Stimulated activated CD4-positive, alpha-beta T cell treated with anti-CD3 and anti-CD28 coated beads, TNF-alpha, amount 100 ng/mL, for 24 hours (primary cell): Measurements from ENCODE around the gene LRCH4.

Source experiments
- DNase-seq, 3 experiments: peaks; one replicate each; pipeline ENCODE4 v3.0.0-alpha.2; 2020; ENCODE audit warnings: low read depth in 3 of 3

LRCH4 gene

DNA sequence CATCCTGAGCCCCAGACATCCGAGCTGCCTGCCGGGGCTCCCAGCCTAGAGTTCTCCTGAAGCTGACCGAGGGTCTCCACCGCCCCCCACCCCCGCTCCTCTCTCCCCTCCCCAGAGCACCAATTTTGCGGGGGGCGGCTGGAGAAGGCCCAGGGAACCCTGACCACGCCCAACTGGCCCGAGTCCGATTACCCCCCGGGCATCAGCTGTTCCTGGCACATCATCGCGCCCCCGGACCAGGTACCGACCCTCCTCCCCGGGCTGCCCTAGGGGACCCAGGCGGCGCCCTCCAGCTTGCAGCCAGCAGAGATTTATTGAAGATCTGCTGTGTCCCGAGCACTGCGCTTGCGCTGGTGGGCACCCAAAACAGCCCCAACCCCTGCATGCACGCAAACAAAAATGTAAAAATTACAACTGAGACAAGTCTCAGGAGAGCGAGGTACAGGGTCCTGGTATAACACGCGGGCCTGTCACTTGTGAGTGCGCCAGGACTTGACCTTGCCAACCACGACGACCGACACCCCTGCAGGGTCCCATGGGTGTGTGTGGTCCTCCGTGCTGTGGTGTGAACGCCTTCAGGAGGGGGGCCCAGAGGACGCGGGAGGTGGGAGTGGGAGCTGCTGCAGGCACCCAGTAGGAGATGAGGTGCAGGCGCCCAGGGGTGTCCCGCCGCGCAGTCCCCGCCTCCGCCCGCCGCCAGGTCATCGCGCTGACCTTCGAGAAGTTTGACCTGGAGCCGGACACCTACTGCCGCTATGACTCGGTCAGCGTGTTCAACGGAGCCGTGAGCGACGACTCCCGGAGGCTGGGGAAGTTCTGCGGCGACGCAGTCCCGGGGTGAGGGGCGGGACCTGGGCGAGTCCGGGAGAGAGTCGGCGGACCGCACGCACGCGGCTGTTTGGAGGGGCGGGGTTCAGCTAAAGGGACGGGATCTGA is 19.3 kb upstream of the LRCH4 start:
- peak in 1 of 3 experiments; percentile 52 for DNase-seq

DNA sequence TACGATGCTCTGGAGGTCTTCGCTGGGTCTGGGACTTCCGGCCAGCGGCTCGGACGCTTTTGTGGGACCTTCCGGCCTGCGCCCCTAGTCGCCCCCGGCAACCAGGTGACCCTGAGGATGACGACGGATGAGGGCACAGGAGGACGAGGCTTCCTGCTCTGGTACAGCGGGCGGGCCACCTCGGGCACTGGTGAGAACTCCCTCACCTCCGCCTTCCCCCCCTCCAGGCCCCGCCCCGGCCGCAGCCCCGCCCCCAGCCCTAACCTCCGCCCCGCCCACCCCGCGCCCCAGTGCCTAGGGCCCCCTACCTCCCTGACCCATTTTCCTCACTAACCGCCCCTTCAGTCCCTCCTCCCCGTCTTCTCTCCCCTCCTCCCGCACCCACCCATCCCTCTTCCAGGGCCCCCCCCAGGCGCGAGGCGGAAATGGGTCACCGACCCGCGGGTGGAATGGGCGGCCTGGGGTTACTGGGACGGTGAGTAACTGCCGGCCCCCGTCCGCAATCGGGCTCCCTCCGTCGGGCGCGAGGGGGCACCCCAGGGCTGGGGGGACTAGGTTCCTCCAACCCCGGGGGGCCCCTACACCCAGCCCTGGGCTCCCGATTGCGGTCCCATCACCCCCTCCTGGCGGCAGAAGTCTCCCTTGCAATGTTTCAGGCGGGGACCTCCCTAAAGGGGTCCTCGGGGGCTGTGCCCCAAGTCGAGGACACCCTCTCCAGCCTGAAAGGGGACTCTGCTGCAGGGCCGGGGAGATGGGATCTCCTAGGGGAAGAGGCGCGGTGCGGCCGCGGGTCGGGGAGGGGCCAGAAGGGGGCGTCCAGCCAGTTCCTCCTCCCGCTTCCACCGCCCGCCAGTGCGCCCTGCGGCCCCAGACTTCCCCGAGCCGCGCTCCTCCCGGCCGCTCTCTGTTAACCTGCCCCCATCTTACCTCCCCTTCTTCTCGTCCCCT is 18.4 kb upstream of the LRCH4 start:
- peak in 2 of 3 experiments; percentile 36 to 76 for DNase-seq

DNA sequence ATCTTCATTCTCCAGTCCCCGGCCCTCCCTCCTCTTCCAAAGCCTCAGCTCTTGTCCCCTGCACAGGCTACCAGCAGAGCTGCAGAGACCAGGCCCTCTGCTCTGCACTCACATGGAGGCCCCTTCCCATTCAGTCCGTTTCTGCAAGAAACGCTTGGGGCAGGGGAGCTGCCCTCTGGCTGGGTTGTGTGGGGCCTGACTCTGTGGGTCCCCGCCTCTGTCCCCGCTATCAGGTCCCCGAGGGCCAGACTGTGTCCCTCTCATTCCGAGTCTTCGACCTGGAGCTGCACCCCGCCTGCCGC is 17.7 kb upstream of the LRCH4 start:
- no peak for DNase-seq

DNA sequence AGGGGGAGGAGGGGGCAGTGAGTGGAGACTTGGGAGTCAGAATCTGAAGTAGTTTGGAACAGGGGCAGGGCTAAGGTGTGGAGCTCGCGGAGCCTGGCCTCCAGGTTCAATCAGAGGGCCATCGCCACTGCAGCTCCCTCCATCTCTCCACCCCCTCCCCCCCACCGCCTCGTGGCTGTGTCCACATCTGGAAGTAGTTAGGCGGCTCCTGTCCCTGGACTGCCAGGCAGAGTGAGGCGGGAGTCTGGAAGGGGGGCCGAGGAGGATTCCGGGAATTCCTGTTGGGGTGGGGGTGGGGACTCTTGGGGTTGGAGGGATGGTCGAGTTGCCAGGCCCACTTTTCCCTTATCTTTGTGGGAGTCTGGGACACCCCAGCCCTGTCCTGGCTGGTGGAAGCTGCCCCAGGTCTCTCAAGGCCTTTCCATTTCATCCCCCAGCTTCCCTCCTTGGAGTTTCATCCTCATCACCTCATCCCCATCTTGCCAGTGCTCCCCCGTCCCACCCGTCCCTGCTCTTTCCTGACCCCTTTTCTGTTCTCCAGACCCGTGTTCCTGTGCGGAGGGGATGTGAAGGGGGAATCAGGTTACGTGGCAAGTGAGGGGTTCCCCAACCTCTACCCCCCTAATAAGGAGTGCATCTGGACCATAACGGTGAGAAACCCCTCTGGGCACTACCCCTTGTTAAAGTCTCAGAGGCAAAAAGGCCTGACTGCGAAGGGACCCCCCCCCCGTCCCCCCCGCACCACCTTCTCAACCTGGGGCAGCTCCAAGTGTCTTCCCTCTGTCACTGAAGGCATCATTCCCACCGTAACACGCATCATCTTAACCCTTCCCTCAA is 17.2 kb upstream of the LRCH4 start:
- DNase-seq = no peak

DNA sequence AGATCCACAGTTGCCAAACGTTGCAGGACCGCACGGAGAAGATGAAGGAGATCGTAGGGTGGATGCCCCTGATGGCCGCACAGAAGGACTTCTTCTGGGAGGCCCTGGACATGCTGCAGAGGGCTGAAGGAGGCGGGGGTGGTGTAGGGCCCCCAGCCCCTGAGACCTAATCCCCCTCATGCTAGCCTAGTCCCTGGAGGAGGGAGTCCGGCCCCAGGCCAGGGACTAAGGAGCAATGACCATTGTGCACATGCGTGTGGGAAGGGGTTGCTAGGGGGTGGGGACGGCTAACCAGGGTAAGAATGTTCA is 14.8 kb upstream of the LRCH4 start:
- no peak for DNase-seq

DNA sequence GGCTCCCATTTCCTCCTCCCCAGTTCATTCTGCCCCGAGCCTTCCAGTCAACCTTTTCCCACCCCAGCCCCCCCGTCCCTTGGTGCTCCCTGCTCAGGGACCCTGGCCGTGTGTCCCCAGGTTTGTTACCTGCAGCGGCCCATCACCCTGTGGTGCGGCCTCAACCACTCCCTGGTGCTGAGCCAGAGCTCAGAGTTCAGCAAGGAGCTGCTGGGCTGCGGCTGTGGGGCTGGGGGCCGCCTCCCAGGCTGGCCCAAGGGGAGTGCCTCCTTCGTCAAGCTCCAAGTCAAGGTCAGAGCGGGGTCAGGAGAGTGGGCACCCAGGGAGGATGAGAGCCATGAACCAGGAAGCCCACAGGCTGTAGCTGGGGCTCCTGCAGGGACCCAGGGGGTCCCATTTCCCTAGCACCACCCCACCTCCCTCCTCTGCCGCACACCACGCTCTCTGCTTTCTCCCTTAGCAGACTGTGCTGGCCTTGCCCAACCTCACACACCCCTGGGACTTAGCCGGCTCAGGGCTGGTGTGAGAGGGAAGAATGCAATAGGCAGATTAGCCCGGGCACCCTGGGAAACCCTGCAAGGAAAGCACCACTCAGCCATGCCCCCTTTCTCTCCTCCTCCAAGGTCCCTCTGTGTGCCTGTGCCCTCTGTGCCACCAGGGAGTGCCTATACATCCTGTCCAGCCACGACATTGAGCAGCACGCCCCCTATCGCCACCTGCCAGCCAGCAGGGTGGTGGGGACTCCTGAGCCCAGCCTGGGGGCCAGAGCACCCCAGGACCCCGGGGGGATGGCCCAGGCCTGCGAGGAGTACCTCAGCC is 14.2 kb upstream of the LRCH4 start:
- DNase-seq = no peak

DNA sequence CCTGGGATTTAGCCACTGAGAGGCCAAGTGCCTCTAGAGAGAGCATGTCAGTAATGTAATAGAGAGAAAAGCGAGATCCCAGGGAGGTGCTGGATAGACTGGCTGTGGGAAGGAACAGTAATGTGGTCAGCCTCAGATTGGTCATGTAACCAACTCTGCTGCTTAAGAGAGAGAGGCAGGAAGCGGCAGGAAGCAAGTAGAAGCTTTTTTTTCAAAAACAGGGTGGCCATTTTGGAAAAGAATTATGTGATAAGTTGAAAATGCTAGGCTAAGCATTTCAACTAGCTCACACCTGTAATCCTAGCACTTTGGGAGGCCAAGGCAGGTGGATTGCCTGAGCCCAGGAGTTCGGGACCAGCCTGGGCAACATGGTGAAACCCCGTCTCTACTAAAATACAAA is 12.5 kb upstream of the LRCH4 start:
- no peak for DNase-seq

DNA sequence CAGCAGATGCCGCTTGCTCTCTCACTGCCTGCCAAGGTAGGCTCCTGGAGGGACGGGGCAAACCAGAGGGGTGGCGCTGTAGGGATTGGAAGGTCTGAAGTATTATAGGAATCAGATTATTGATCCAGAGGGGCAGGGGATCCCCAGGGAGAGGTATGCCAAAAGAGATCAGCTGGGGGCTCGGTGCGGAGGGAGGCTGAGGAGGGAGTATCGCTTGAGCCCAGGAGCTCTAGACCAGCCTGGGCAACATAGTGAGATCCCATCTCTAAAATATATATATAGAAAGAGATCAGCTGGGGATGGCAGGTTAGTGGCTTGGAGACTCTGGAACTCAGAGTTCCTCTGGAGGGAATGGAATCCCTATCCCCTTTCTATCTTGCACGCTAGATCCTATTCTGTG is 9.3 kb upstream of the LRCH4 start:
- DNase-seq = no peak

DNA sequence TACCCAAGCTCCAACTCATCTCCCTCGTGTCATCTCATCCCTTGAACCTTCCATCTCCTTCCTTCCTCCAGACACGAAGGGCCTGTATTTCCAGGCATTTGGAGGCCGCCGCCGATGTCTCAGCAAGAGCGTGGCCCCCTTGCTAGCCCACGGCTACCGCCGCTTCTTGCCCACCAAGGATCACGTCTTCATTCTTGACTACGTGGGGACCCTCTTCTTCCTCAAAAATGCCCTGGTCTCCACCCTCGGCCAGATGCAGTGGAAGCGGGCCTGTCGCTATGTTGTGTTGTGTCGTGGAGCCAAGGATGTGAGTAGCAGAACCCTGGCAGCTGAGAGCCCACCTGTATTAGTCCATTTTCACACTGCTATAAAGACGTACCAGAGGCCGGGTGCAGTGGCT is 5.7 kb upstream of the LRCH4 start:
- DNase-seq = no peak

DNA sequence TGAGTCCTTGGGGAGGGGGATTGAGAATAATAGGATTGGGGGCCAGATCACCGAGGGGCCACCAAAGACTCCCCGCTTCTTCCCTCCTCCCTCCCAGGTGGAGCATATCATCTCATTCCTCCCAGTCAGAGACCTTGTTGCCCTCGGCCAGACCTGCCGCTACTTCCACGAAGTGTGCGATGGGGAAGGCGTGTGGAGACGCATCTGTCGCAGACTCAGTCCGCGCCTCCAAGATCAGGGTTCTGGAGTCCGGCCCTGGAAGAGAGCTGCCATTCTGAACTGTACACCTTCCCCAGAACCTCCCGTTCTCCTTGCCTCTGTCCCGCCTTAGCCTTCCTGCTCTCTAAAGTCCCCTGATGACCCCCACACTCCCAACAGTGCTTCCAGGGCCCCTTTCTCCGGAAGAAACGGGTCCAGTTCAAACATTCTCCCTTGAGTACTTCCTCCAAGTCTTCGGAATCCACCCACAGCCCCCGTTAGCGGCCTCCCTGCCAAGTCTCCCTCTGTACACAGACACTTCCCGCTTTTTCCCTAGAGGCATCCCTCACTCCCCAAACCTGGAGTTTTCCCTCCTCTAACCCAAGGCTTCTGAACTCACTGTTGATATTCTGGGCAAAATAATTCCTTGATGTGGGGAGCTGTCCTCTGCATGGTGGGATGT is 4.3 kb upstream of the LRCH4 start:
- no peak for DNase-seq

DNA sequence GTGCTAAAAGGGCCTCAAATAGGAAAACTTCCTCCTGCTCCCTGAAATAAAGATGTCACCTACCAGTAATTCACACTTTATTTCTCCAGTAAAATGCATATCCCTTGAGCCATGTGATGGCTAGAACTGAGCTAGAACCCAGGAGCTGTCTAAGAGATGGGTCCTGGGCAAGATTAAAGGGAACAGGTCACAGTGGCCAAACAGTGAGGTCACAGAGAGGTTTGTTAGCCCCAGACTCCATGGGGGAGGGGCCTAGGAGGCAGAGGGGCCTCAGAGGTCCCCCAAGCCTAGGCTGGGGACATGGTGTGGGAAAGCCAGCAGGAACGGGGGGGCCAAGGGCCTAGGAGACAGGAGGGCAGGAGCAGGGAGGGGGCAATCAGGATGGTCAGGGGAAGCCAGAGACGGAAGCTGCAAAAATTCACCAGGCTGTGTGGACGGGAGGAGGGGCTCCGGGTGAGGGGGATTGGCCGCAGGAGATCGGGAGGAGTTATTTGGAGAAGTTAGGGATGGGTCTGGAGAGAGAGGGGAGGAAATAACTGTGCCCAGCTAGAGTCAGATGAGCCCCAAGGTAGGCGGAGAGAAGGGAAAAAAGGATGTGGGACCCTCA is 3.5 kb upstream of the LRCH4 start:
- DNase-seq = no peak

DNA sequence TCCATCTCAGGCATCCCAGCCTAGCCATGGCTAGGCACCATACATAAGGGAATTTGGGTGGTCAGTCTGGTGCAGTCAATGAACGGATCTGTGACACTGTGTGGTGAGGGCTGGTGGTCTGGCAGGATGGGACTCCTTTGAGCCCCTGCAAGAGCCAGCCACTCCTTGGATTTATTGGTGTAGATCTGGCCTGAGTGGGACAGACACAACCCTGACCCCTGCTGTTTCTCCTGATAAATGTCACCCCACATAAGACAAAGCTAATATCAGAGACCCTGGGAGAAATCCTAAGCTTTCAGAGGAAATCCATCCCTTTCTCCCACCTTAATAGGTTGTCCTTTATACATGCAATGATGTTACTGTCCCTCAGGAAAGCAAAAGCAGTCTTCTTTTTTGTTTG is 2.5 kb upstream of the LRCH4 start:
- DNase-seq = no peak

DNA sequence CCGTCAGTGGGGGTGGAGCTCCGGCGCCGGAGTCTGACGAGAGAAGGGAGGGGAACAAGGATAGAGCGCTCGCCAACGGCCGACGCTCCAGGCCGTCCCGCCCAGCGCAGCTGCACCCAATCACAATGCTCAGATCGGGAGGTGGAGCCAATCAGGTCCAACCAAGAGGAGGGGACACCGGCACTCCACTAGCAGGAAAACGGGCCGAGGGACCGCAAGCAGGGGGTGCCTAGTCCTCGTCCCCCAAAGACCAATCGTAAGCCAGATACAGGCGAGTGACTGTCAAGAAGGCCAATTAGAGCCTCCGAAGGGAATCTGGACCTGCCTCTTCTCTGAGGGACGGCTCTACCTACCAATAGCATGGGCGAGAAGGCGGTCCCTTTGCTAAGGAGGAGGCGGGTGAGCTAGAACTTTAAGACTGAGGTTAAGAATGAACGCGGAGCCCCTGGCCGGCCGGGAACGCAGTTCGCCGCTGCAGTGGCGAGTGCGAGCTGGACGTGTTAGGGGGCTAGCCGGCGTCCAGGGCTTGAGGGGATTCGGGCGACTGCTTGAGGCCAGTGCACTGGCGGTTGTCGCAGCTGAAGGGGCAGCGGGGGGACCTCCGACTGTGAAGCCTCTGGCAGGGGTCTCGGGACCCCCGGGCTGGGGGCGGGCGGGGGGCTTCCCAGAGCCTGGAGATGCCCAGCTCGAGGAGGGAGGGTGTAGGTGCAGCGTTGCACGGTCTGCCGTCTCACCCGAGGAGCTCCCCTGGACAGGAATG is 517 bp upstream of the LRCH4 start, which contains the start of gene FBXO24:
TSS of gene FBXO24 (plus strand) at position 63 of the 760 bp plus-strand sequence. CDS start at position 361, 298 bp downstream.
- DNase-seq = peak; percentile 98 to 99 (median 99)

DNA sequence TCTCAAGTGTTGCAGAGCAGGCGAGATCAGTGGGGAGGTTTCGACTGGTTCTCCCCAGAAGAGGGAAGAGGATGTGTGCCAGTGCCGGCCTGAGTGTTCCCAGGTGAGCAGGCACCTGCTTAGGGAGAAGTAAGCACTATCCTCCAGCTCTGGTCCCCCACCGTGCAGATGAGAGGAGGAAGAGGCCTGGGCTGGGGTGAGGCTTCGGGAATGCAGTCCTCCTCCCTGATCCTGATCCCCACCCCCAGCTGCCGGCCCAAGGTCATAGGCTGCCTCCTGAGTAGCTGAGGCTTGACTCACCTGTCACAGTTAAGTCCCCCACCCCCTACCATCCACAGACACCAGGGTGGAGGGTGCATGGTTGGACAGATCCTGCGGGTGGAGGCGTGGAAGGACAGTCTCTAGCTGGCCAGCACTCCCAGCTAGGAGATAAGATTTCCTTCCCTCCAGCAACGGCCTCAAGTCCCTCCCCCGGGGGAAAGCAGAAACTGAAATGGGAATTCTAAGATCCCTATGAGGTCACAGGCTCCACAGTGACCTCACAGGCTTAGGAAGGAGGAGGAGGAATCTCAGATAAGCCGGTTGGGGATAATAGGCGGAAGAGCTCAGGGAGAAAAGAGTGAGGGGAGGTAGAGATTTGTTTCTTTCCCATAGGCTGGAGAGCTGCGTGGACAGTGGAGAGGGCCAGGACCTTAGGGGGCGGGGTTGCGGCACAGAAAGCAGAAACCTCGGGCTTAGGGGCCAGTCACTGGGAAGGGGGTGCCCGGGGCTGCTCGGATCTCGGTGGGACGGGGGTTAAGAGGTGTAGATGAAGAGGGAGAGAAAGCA is 1.0 kb downstream of the LRCH4 start:
- no peak for DNase-seq

DNA sequence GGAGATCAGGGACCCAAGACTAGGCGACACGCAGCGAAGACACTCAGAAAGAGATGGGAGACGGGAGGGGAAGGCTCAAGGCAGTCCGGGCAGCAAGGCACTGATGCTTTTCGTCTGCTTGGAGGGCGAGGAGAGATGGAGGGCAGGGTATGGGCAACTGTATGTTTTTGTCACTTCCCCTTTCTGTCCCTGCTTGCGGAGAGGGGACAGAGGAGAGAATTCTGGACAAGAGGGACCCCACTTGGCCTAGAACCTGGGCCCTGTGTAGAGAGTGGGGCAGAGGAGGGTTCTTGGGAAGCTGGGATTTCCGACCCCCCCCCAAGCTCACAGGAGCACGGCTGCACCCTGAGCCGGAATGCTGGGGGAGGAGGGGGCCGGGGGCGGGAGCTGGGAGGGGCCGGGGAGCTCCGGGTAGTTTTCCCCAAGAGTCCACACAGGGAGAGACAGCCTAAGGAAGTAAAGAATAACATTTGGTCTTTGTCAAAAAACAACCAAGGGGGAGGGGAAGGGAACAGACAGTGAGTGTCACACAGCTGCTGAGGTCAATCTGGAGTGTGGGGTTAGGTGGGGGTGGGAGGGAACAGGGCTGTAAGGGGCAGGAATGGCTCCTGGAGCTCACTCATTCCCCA is 1.8 kb downstream of the LRCH4 start:
- DNase-seq = no peak

DNA sequence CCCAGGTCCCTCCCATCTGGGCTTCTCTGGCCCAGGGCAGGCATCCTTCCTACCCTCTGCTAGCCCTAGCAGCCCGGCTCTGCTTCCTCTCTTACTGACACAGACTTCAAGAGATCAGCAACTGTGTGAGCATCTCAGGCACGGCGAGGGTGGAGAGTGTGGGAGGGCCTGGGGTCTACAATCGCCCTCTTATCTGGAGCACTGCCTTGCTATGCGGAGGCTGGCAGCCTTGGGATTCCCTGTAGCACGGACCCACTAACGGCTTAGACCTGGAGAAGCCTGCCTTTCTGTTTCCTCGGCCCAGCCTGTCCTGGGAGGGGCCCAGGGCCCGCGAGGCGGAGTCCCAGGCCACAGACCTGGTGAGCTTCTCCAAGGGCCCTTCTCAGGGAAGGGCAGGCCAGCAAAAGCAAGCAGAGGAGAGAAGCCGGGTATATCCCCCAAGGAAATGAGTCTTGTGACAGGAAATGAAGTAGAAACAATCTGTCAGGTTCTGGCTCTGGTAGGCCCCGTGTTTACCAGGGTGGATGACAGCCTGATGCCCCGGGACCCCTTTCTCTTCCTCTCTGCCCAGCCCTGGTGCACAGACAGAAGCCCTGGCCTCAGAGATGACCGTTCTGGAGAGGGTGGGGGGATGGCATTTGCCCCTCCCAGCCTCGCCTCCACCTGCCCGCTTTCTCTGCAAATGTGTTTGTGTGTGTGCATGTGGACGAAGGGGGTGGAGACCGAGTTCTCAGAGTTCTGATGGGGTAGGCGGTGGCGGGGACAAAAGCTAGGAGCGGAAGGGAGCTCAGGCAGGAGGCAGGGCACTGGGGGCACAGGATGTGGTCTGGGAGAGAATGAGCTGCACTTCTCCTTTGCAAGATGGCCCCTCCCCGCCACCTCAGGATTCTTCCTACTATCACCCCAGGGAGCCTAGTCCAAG is 2.5 kb downstream of the LRCH4 start:
- DNase-seq = peak in 1 of 3 experiments; percentile 78

DNA sequence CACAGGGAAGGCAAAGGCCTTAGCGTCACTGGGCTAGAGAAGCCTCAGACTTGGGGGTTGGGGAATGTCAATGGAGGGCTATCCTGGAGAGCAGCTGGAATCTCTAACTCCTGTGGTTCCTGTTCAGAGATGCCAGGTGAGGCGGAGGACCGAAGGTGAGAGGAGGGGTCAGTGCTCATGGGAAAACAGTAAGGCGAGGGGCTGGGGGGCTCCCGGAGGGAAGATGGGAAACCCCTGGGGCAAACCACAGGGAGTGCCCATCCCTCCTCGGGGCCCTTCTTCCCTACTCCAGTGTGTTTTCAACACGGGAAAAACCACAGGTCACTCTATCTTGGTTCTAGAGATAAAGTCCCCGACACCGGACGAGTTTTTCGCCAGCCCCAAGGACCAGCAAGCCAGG is 3.3 kb downstream of the LRCH4 start:
- DNase-seq = no peak
